T-helper 1 cell (primary cell): ENCODE results near the gene IFI16.
"Not testable (repeated sequence)": the region's sequence is repeated elsewhere in the genome, so short reads cannot be mapped to it uniquely, and the experiment has no call there.

Source experiments
- DNase-seq, 5 donors: peaks; one replicate each; pipeline ENCODE4 v3.0.0-alpha.2; 2012 to 2020

Gene IFI16

GRCh38 chr1:159100589-159100988 is 90.9 kb downstream of the IFI16 start:
- no peak for DNase-seq

- DNase-seq: not testable (repeated sequence)
These were observed 93.3 kb downstream of the IFI16 start for GRCh38 chr1:159103021-159103420.
